Esophagus (tissue), 2 donors: Measurements from ENCODE around the gene GPR135. TPM values are rescaled to one million over a fixed set of nuclear protein-coding genes. Genes with fewer than 3 reads are reported as not detected.

ENCODE experiments used
- polyA plus RNA-seq, 2 donors: library from polyadenylated mRNA; stranded (reverse); fragments of 200-250 nt; gene quantifications; one replicate each; pipeline ENCODE4 v1.2.3, GENCODE V29; 2013
- donor health status: healthy with polysubstance abuse.
- donor health status: Bipolar disorder and iron deficiency.

The GPR135 gene
- polyA plus RNA-seq, 2 donors = 0.43 to 0.52 TPM

Other genes starting within 250 kb of the GPR135 start
- 10 to 100 TPM in 1 of 2 donors, 1 to 10 TPM in 1; 8.7 to 19.8 TPM for gene L3HYPDH, start 19.0 kb upstream of the GPR135 start, polyA plus RNA-seq
- gene JKAMP, start 19.1 kb upstream of the GPR135 start, polyA plus RNA-seq = 10 to 100 TPM in 1 of 2 donors, 1 to 10 TPM in 1; 9.7 to 18.7 TPM
- not detected for gene CCDC175, start 111.4 kb upstream of the GPR135 start, polyA plus RNA-seq